Glutamatergic neuron (in vitro differentiated cells): ENCODE data around the gene TESK2. TPM values are rescaled to one million over a fixed set of nuclear protein-coding genes. Genes with fewer than 3 reads are reported as not detected.
"Not testable (repeated sequence)": the region's sequence is repeated elsewhere in the genome, so short reads cannot be mapped to it uniquely, and the experiment has no call there.

Experiments used
- DNase-seq: peaks from one replicate; pipeline ENCODE4 v3.0.0; 2022
- H3K27ac Mint-ChIP-seq: one replicate; pipeline ENCODE4 v1.8.0; 2020; ENCODE audit warnings: mild to moderate bottlenecking, mixed read lengths, inconsistent platforms; ENCODE audit not compliant: unreplicated experiment
- H3K27me3 Mint-ChIP-seq: one replicate; pipeline ENCODE4 v1.8.0; 2020; ENCODE audit warnings: mild to moderate bottlenecking, moderate library complexity, mixed read lengths, inconsistent platforms; ENCODE audit not compliant: unreplicated experiment
- H3K36me3 Mint-ChIP-seq: one replicate; pipeline ENCODE4 v1.8.0; 2020; ENCODE audit warnings: mild to moderate bottlenecking, mixed read lengths, inconsistent platforms; ENCODE audit not compliant: unreplicated experiment
- H3K4me1 Mint-ChIP-seq: one replicate; pipeline ENCODE4 v1.8.0; 2020; ENCODE audit warnings: mild to moderate bottlenecking, low read depth, mixed read lengths, inconsistent platforms; ENCODE audit not compliant: unreplicated experiment
- H3K4me3 Mint-ChIP-seq: one replicate; pipeline ENCODE4 v1.8.0; 2020; ENCODE audit warnings: mild to moderate bottlenecking, mixed read lengths, inconsistent platforms; ENCODE audit not compliant: unreplicated experiment
- H3K9me3 Mint-ChIP-seq: one replicate; pipeline ENCODE4 v1.8.0; 2020; ENCODE audit warnings: mild to moderate bottlenecking, moderate library complexity, mixed read lengths, inconsistent platforms; ENCODE audit not compliant: unreplicated experiment
- total RNA-seq: library from RNA; stranded (reverse); fragmentation: NEBNext Ultra II Directional; extraction: Animal tissue kit (Norgen Biotek cat#: 25700); gene quantifications from one replicate; pipeline ENCODE4 v1.2.1, GENCODE V29; 2021; ENCODE audit not compliant: unreplicated experiment
- TF ChIP-seq, protein P1 (sequence below): fragments of 200-600 bp; sonication (generic); IDR thresholded peaks from one replicate; pipeline ENCODE4 v1.5.0; 2021; ENCODE audit not compliant: partially characterized antibody, unreplicated experiment

Gene TESK2
- total RNA-seq, 1 donor from 2014 or later, result 3.3 TPM

DNA sequence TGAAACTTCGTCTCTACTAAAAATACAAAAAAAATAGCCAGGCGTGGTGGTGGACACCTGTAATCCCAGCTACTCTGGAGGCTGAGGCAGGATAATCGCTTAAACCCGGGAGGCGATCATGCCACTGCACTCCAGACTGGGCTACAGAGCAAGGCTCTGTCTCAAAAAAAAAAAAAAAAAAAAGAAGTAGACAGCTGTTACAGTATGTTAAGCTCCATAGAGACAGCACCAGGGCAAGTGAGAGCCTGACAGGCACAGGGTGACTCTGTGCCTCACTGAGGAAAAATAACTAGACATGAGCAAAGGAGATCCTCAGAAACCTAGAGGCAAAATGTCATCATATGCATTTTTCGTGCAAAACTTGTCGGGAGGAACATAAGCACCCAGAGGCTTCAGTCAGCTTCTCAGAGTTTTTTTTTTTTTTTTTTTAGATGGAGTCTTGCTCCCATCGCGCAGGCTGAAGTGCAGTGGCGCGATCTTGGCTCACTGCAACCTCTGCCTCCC is 39.7 kb upstream of the TESK2 start:
- peaks cover 4% of the 10 kb centered on the region for H3K36me3 Mint-ChIP-seq
- H3K4me3 Mint-ChIP-seq, result no peak overlapping the region
- DNase-seq, result no peak
- H3K27me3 Mint-ChIP-seq, result peaks cover 13% of the 10 kb centered on the region
- TF ChIP-seq, protein P1, sequence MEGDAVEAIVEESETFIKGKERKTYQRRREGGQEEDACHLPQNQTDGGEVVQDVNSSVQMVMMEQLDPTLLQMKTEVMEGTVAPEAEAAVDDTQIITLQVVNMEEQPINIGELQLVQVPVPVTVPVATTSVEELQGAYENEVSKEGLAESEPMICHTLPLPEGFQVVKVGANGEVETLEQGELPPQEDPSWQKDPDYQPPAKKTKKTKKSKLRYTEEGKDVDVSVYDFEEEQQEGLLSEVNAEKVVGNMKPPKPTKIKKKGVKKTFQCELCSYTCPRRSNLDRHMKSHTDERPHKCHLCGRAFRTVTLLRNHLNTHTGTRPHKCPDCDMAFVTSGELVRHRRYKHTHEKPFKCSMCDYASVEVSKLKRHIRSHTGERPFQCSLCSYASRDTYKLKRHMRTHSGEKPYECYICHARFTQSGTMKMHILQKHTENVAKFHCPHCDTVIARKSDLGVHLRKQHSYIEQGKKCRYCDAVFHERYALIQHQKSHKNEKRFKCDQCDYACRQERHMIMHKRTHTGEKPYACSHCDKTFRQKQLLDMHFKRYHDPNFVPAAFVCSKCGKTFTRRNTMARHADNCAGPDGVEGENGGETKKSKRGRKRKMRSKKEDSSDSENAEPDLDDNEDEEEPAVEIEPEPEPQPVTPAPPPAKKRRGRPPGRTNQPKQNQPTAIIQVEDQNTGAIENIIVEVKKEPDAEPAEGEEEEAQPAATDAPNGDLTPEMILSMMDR, result no peak
- peaks cover 6% of the 10 kb centered on the region for H3K9me3 Mint-ChIP-seq
- H3K27ac Mint-ChIP-seq, result peak overlapping the region; percentile 38
- H3K4me1 Mint-ChIP-seq, result peaks cover 18% of the 10 kb centered on the region

DNA sequence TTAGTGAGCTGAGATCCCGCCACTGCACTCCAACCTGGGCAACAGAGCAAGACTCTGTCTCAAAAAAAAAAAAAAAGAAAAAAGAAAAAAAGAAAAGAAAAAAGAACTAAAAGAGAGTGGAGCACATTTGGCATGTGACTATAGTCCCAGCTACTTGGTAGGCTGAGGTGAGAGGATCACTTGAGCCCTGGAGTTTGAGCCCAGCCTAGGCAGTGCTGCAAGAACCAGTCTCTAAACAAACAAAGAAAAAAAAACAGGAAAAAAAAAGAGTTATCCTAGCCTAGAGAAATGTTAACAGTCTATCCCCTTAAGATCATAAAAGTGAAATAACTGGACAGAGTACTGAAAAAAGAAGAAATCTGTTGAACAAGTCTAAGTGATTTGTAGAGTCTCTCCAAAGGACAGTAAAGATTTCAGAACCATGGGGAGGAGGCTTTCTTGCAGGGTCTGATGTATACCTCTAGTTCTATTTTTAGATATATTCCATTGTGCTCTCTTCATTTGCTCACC is 35.2 kb upstream of the TESK2 start:
- peak overlapping the region; percentile 31 for H3K4me3 Mint-ChIP-seq
- peaks cover 29% of the 10 kb centered on the region for H3K27me3 Mint-ChIP-seq
- H3K9me3 Mint-ChIP-seq, result peaks cover 13% of the 10 kb centered on the region
- H3K36me3 Mint-ChIP-seq, result no peaks in the 10 kb centered on the region
- no peak for DNase-seq
- TF ChIP-seq, protein P1, result no peak
- peak overlapping the region; percentile 99 for H3K27ac Mint-ChIP-seq
- H3K4me1 Mint-ChIP-seq, result peaks cover 36% of the 10 kb centered on the region

DNA sequence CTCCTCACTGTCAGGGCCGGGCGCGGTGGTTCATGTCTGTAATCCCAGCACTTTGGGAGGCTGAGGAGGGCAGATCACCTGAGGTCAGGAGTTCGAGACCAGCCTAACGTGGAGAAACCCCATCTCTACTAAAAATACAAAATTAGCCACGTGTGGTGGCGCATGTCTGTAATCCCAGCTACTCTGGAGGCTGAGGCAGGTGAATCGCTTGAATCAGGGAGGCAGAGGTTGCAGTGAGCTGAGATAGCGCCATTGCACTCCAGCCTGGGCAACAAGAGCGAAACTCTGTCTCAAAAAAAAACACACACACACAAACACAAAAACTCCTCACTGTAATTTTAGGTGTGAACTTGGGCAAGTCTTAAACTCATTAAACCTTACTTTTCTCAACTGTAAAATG is 33.0 kb upstream of the TESK2 start:
- not testable (repeated sequence) for H3K36me3 Mint-ChIP-seq, H3K4me3 Mint-ChIP-seq

DNA sequence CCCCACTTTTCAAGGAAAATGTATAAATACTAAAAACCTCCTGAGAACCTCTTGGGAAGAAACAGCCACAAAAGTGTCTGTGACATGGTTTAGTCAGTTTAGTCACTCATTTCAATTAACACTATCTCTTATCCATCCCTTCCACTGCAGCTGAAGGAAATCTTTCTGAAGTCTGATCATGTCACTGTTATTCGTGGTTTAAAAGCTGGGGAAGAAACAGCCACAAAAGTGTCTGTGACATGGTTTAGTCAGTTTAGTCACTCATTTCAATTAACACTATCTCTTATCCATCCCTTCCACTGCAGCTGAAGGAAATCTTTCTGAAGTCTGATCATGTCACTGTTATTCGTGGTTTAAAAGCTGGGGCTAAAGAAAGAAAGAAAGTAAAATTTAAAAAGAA is 32.6 kb upstream of the TESK2 start:
- H3K27ac Mint-ChIP-seq, result peak overlapping the region; percentile 99
- DNase-seq, H3K36me3 Mint-ChIP-seq: not testable (repeated sequence)
- H3K4me1 Mint-ChIP-seq, result peaks cover 35% of the 10 kb centered on the region
- peaks cover 23% of the 10 kb centered on the region for H3K9me3 Mint-ChIP-seq
- peak overlapping the region; percentile 98 for H3K4me3 Mint-ChIP-seq
- peaks cover 33% of the 10 kb centered on the region for H3K27me3 Mint-ChIP-seq

More for the DNA sequence above, 33.0 kb upstream of the TESK2 start:
- Mint-ChIP-seq H3K9me3 (peaks cover 19% of the 10 kb centered on the region), H3K4me1 (peaks cover 36% of the 10 kb centered on the region), H3K27ac (peak overlapping the region; percentile 99), H3K27me3 (peaks cover 32% of the 10 kb centered on the region)
- not testable (repeated sequence) for DNase-seq

DNA sequence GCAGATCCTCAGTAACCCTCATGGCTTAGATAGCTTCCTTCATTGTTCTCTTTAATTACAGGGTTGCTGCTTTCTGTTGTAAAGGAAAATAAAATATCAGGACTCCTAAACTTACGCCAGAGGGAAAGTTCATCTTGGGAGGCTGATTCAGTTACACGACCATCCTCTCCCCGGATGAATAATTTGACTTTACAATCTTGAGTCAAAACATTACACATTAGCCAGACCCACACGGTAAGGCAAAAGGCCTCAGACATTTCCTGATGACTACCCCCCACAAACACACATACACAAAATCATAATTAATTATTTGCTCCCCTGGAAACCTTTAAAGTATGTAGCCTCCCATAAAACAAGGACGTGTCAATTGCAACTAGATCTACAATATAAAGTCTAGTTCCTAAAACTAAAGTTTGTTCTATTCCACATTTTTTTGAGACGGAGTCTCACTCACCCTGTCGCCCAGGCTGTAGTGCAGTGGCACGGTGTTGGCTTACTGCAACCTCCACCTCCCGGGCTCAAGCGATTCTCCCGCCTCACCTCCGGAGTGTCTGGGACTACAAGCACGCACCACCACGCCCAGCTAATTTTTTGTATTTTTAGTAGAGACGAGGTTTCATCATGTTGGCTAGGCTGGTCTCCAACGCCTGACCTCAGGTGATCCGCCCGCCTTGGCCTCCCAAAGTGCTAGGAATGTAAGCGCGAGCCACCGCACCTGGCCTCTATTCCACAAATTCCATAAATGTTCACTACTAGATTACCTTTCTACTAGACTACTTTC is 31.6 kb upstream of the TESK2 start:
- Mint-ChIP-seq H3K36me3 (no peaks in the 10 kb centered on the region), H3K9me3 (peaks cover 23% of the 10 kb centered on the region), H3K27ac (peak overlapping the region; percentile 99), H3K4me3 (peak overlapping the region; percentile 98), H3K4me1 (peaks cover 31% of the 10 kb centered on the region), H3K27me3 (peaks cover 31% of the 10 kb centered on the region)
- TF ChIP-seq, protein P1, result no peak
- DNase-seq, result no peak
